Activated B cell treated with CpG ODN at 0.5 μM for 24 hours (primary cell): ENCODE data around the gene LOXHD1. TPM values are rescaled to one million over a fixed set of nuclear protein-coding genes. Genes with fewer than 3 reads are reported as not detected.

Experiments used
- ATAC-seq: fragments of 200-7000 bp; cut with Tn5 transposase; one replicate; pipeline ENCODE4 v1.10.0; 2021; ENCODE audit warnings: low read depth, mild to moderate bottlenecking, moderate library complexity
- CTCF ChIA-PET: fragments of 350-600 bp; sonication (Branson Sonifier 250); formaldehyde crosslinking; loops from one replicate; lab custom pipeline; 2021; ENCODE audit warnings: antibody characterized with exemption; lab: Charles Lee
- POLR2A ChIA-PET: fragments of 350-600 bp; sonication (Branson Sonifier 250); formaldehyde crosslinking; loops from one replicate; lab custom pipeline; 2021; ENCODE audit warnings: antibody characterized with exemption; lab: Charles Lee
- DNase-seq: peaks from one replicate; pipeline ENCODE4 v3.0.0; 2022
- H3K27ac Mint-ChIP-seq: one replicate; pipeline ENCODE4 v1.8.0; 2020; ENCODE audit warnings: mixed read lengths
- H3K27me3 Mint-ChIP-seq: one replicate; pipeline ENCODE4 v1.8.0; 2021; ENCODE audit warnings: mixed read lengths
- H3K36me3 Mint-ChIP-seq: one replicate; pipeline ENCODE4 v1.8.0; 2021; ENCODE audit warnings: low read depth, mixed read lengths
- H3K4me1 Mint-ChIP-seq: one replicate; pipeline ENCODE4 v1.8.0; 2021; ENCODE audit warnings: mixed read lengths
- H3K4me3 Mint-ChIP-seq: one replicate; pipeline ENCODE4 v1.8.0; 2020; ENCODE audit warnings: mild to moderate bottlenecking, mixed read lengths
- H3K9me3 Mint-ChIP-seq: one replicate; pipeline ENCODE4 v1.8.0; 2020; ENCODE audit warnings: mixed read lengths
- CTCF ChIP-seq: fragments of 200-600 bp; IDR thresholded peaks from one replicate; pipeline ENCODE4 v1.8.0; 2022; ENCODE audit warnings: antibody characterized with exemption, mild to moderate bottlenecking
- intact Hi-C: fragments of 100-400 bp; cut with micrococcal nuclease; formaldehyde crosslinking; loops from one replicate; pipeline ENCODE4 v1.15.1; 2024
- total RNA-seq: library from RNA; stranded (reverse); gene quantifications from 2 replicates; pipeline ENCODE4 v1.2.3, GENCODE V29; 2022

Gene LOXHD1
- total RNA-seq, 1 donor from 2014 or later = not detected

- no peak overlapping the region for H3K27ac Mint-ChIP-seq
- no peaks in the 10 kb centered on the region for H3K36me3 Mint-ChIP-seq
- H3K4me1 Mint-ChIP-seq = no peaks in the 10 kb centered on the region
- ChIA-PET POLR2A (no interaction called here), CTCF (no interaction called here)
- intact Hi-C loops = no loop called here
- no peaks in the 10 kb centered on the region for H3K9me3 Mint-ChIP-seq
- ATAC-seq (no peak), DNase-seq (no peak)
- peaks cover 2% of the 10 kb centered on the region for H3K27me3 Mint-ChIP-seq
- no peak overlapping the region for H3K4me3 Mint-ChIP-seq
- no peak for TF ChIP-seq CTCF
These were observed 21.0 kb upstream of the LOXHD1 start for GRCh38 chr18:46678041-46678440.

- H3K9me3 Mint-ChIP-seq = no peaks in the 10 kb centered on the region
- POLR2A ChIA-PET = no interaction called here
- ATAC-seq (no peak), DNase-seq (no peak)
- no peak for TF ChIP-seq CTCF
- H3K27ac Mint-ChIP-seq = no peak overlapping the region
- H3K4me1 Mint-ChIP-seq = no peaks in the 10 kb centered on the region
- CTCF ChIA-PET = no interaction called here
- no peak overlapping the region for H3K4me3 Mint-ChIP-seq
- intact Hi-C loops = no loop called here
- H3K36me3 Mint-ChIP-seq = no peaks in the 10 kb centered on the region
- H3K27me3 Mint-ChIP-seq = peaks cover 2% of the 10 kb centered on the region
These were observed 20.6 kb upstream of the LOXHD1 start for GRCh38 chr18:46677611-46678010.

GRCh38 chr18:46676182-46676835 is 19.3 kb upstream of the LOXHD1 start:
- no peaks in the 10 kb centered on the region for H3K9me3 Mint-ChIP-seq
- peaks cover 2% of the 10 kb centered on the region for H3K27me3 Mint-ChIP-seq
- no peak for TF ChIP-seq CTCF
- intact Hi-C loops = no loop called here
- CTCF ChIA-PET = no interaction called here
- no peaks in the 10 kb centered on the region for H3K36me3 Mint-ChIP-seq
- no peak overlapping the region for H3K27ac Mint-ChIP-seq
- H3K4me3 Mint-ChIP-seq = no peak overlapping the region
- POLR2A ChIA-PET = no interaction called here
- DNase-seq (no peak), ATAC-seq (no peak)
- no peaks in the 10 kb centered on the region for H3K4me1 Mint-ChIP-seq

GRCh38 chr18:46675112-46675511 is 18.1 kb upstream of the LOXHD1 start:
- CTCF ChIA-PET = no interaction called here
- Mint-ChIP-seq H3K9me3 (no peaks in the 10 kb centered on the region), H3K36me3 (no peaks in the 10 kb centered on the region), H3K4me1 (no peaks in the 10 kb centered on the region), H3K27ac (no peak overlapping the region), H3K4me3 (no peak overlapping the region), H3K27me3 (peaks cover 2% of the 10 kb centered on the region)
- ATAC-seq (no peak), DNase-seq (no peak)
- POLR2A ChIA-PET = no interaction called here
- intact Hi-C loops = no loop called here
- no peak for TF ChIP-seq CTCF

GRCh38 chr18:46672062-46672970 is 15.3 kb upstream of the LOXHD1 start:
- ATAC-seq = no peak
- Mint-ChIP-seq H3K4me3 (no peak overlapping the region), H3K9me3 (no peaks in the 10 kb centered on the region), H3K27ac (no peak overlapping the region), H3K4me1 (no peaks in the 10 kb centered on the region), H3K27me3 (peaks cover 5% of the 10 kb centered on the region), H3K36me3 (no peaks in the 10 kb centered on the region)
- intact Hi-C loops = no loop called here
- CTCF ChIA-PET = interaction anchor here (3.0 kb wide), 1 partner anchor 14 kb away, joined by 14 read pairs; no protein-coding TSS in a partner anchor
- POLR2A ChIA-PET = no interaction called here
- TF ChIP-seq CTCF = no peak
- no peak for DNase-seq
